Endothelial cell of umbilical vein (primary cell): ENCODE measurements around the gene AURKAIP1. TPM values are rescaled to one million over a fixed set of nuclear protein-coding genes. Genes with fewer than 3 reads are reported as not detected.

Source experiments
- BruUV-seq: library from RNA; stranded (reverse); fragments of 400-500 nt; replicated peaks from 2 replicates; lab custom pipeline; 2021; lab: Mats Ljungman, UMichigan
- CTCF ChIA-PET: fragments of 300-600, 350-600 bp; sonication (Branson Sonifier 250); formaldehyde crosslinking; loops from one replicate; lab custom pipeline; 2021; ENCODE audit warnings: antibody characterized with exemption, inconsistent platforms; lab: Charles Lee
- POLR2A ChIA-PET: fragments of 300-600, 350-600 bp; sonication (Branson Sonifier 250); formaldehyde crosslinking; loops from one replicate; lab custom pipeline; 2021; ENCODE audit warnings: antibody characterized with exemption, inconsistent platforms; lab: Charles Lee
- DNase-seq: peaks from one replicate; pipeline ENCODE4 v3.0.0-alpha.2; 2011; ENCODE audit warnings: low read depth, low spot score
- FAIRE-seq: peaks from 2 replicates; lab custom pipeline; 2011; peaks lifted over from hg19 to GRCh38; lab: Jason Lieb, UNC
- H2AFZ ChIP-seq: 2 replicates; pipeline ENCODE4 v1.6.0; 2012; ENCODE audit warnings: low read depth, low read length, control low read depth, inconsistent platforms
- H3K27ac ChIP-seq: 2 replicates; pipeline ENCODE4 v1.5.1; 2011; ENCODE audit warnings: low read depth, mild to moderate bottlenecking, control low read depth, low read length, moderate library complexity; ENCODE audit not compliant: insufficient read depth
- H3K27me3 ChIP-seq, 2 experiments: 2 replicates each; pipeline versions ENCODE4 v1.6.0 to v1.6.1; 2011; ENCODE audit warnings: low read length in 2 of 2, mixed read lengths in 1 of 2; ENCODE audit not compliant: control insufficient read depth in 2 of 2, insufficient read depth in 2 of 2
- H3K36me3 ChIP-seq, 2 experiments: 2 replicates in 1 of 2; 3 replicates in 1 of 2; pipeline ENCODE4 v1.5.1; 2011; ENCODE audit warnings: low read length in 2 of 2, mild to moderate bottlenecking in 1 of 2, moderate library complexity in 1 of 2; ENCODE audit not compliant: control insufficient read depth in 2 of 2, insufficient read depth in 2 of 2; ENCODE audit errors: extremely low read depth in 1 of 2
- H3K4me1 ChIP-seq: 3 replicates; pipeline ENCODE4 v1.5.1; 2011; ENCODE audit warnings: mild to moderate bottlenecking, low read length; ENCODE audit not compliant: control insufficient read depth, insufficient read depth; ENCODE audit errors: extremely low read depth
- H3K4me2 ChIP-seq: 2 replicates; pipeline ENCODE4 v1.6.1; 2011; ENCODE audit warnings: low read length, control low read depth, mixed read lengths; ENCODE audit not compliant: insufficient read depth
- H3K4me3 ChIP-seq, 3 experiments: fragments of 200-600 bp in 1 of 3; sonication (generic), shearing (Covaris generic) in 1 of 3; replicated peaks in 1 of 3; 2 replicates each; pipeline ENCODE4 v1.5.1; 2011 to 2016; ENCODE audit warnings: control low read depth in 3 of 3, low read length in 3 of 3, mild to moderate bottlenecking in 2 of 3, inconsistent platforms in 1 of 3, low read depth in 1 of 3, moderate library complexity in 1 of 3; ENCODE audit not compliant: insufficient read depth in 1 of 3
- H3K79me2 ChIP-seq: 2 replicates; pipeline ENCODE4 v1.6.0; 2012; ENCODE audit warnings: low read length, inconsistent platforms; ENCODE audit not compliant: control insufficient read depth, insufficient read depth
- H3K9ac ChIP-seq: replicated peaks from 2 replicates; pipeline ENCODE3; 2011; ENCODE audit warnings: low read length, control low read depth; ENCODE audit not compliant: insufficient read depth; ENCODE audit errors: extremely low read depth
- H3K9me1 ChIP-seq: replicated peaks from 3 replicates; pipeline ENCODE4 v1.6.0; 2011; ENCODE audit warnings: mild to moderate bottlenecking, low read length; ENCODE audit not compliant: control insufficient read depth, insufficient read depth; ENCODE audit errors: extremely low read depth
- H3K9me3 ChIP-seq: replicated peaks from 2 replicates; pipeline ENCODE4 v1.5.1; 2012; ENCODE audit warnings: low read length, inconsistent platforms; ENCODE audit not compliant: control insufficient read depth, insufficient read depth
- H4K20me1 ChIP-seq: replicated peaks from 2 replicates; pipeline ENCODE3; 2011; ENCODE audit warnings: mild to moderate bottlenecking, low read length; ENCODE audit not compliant: control insufficient read depth, insufficient read depth; ENCODE audit errors: extremely low read depth
- MYC ChIP-seq: IDR thresholded peaks from one replicate; pipeline ENCODE4 v1.6.1; 2011; ENCODE audit warnings: mild to moderate bottlenecking, low read depth, low read length
- POLR2A ChIP-seq: IDR thresholded peaks from 2 replicates; pipeline ENCODE4 v1.6.1; 2012; ENCODE audit warnings: low read depth, mild to moderate bottlenecking, control low read depth, low read length
- dilution Hi-C: fragments of 300-500 bp; cut with MboI; formaldehyde crosslinking; loops from one replicate; pipeline ENCODE4 v1.15.0; 2019; ENCODE audit warnings: low sequenced_read_pairs; ENCODE audit not compliant: extremely low pct_ligation_motif_present
- intact Hi-C: fragments of 100-400 bp; cut with micrococcal nuclease; formaldehyde crosslinking; loops from one replicate; pipeline ENCODE4 v1.10.0; 2022
- polyA plus RNA-seq, 4 experiments: library from polyadenylated mRNA; depleted of rRNA in 3 of 4; stranded (reverse) in 3 of 4; unstranded in 1 of 4; fragments of >200 nt; gene quantifications; 2 replicates each; pipeline versions ENCODE4 v1.2.1 to v1.2.3, GENCODE V29; 2011 to 2012; ENCODE audit warnings: missing spikeins in 1 of 4
- total RNA-seq: library from RNA; stranded (reverse); gene quantifications from 2 replicates; pipeline ENCODE4 v1.2.3, GENCODE V29; 2021
- TF ChIP-seq, protein P1 (sequence below), 2 donors: IDR thresholded peaks; 1 replicate in 1 of 2; 2 replicates in 1 of 2; pipeline ENCODE4 v1.5.1; 2011; ENCODE audit warnings: low read length in 2 of 2, mild to moderate bottlenecking in 2 of 2, moderate library complexity in 2 of 2, control low read depth in 1 of 2, inconsistent platforms in 1 of 2, low read depth in 1 of 2; ENCODE audit not compliant: insufficient read depth in 1 of 2; ENCODE audit errors: extremely low read depth in 1 of 2

Gene AURKAIP1
- total and polyA plus RNA-seq, 2 donors (not counting 3 experiments of a cell fraction or from before 2014, with no cell fraction given): 73.3 to 151 TPM

GRCh38 chr1:1349256-1350012 is 25.6 kb downstream of the AURKAIP1 start, which contains the start of gene DVL1:
Gene DVL1, minus strand, starts transcription at chr1:1349418. Its CDS starts 353 bp downstream, at chr1:1349065.
- ChIA-PET CTCF (interaction anchor here (1.1 kb wide), 1 partner anchor 22 kb away, joined by 3 read pairs; no protein-coding TSS in a partner anchor), POLR2A (no interaction called here)
- H3K27me3 ChIP-seq: peaks cover 7 to 16% of the 10 kb centered on the region in 2 experiments
- peak within 1 kb of the TSS; percentile 53 for H3K27ac ChIP-seq
- peak within 1 kb of the TSS; percentile 85 for H3K9ac ChIP-seq
- H3K9me3 ChIP-seq: no peaks in the 10 kb centered on the region
- H2AFZ ChIP-seq: peak within 1 kb of the TSS; percentile 96
- peaks cover 10% of the 10 kb centered on the region for H3K4me1 ChIP-seq
- H3K79me2 ChIP-seq: peaks cover 33% of the 10 kb centered on the region
- BruUV-seq: no TSS peak
- dilution Hi-C loops: no loop called here
- no peaks in the 10 kb centered on the region for H3K36me3 ChIP-seq
- FAIRE-seq: no peak
- peak within 1 kb of the TSS; percentile 78 for H3K4me2 ChIP-seq
- H4K20me1 ChIP-seq: no peaks in the 10 kb centered on the region
- peak within 1 kb of the TSS; percentile 61 to 86 (median 79) for H3K4me3 ChIP-seq
- H3K9me1 ChIP-seq: no peaks in the 10 kb centered on the region
- peak; percentile 67 for TF ChIP-seq POLR2A
- TF ChIP-seq, protein P1, sequence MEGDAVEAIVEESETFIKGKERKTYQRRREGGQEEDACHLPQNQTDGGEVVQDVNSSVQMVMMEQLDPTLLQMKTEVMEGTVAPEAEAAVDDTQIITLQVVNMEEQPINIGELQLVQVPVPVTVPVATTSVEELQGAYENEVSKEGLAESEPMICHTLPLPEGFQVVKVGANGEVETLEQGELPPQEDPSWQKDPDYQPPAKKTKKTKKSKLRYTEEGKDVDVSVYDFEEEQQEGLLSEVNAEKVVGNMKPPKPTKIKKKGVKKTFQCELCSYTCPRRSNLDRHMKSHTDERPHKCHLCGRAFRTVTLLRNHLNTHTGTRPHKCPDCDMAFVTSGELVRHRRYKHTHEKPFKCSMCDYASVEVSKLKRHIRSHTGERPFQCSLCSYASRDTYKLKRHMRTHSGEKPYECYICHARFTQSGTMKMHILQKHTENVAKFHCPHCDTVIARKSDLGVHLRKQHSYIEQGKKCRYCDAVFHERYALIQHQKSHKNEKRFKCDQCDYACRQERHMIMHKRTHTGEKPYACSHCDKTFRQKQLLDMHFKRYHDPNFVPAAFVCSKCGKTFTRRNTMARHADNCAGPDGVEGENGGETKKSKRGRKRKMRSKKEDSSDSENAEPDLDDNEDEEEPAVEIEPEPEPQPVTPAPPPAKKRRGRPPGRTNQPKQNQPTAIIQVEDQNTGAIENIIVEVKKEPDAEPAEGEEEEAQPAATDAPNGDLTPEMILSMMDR (IDR thresholded peaks at IDR 0.05; ENCODE audit: extremely low read depth in 1 of 2, insufficient read depth in 1 of 2, low read depth in 1 of 2, low read length in 2 of 2): peak; percentile 22 to 53
- TF ChIP-seq MYC: no peak
- intact Hi-C loops: loop anchor here (1.0 kb wide), 2 partner anchors 26 to 40 kb away; partner anchors contain the start of gene AURKAIP1
- peak; percentile 35 for DNase-seq
